BJ (cell line): Measurements from ENCODE around the gene NGEF. TPM values are rescaled to one million over a fixed set of nuclear protein-coding genes. Genes with fewer than 3 reads are reported as not detected.
"Not testable (repeated sequence)": the region's sequence is repeated elsewhere in the genome, so short reads cannot be mapped to it uniquely, and the experiment has no call there.

ENCODE experiments used
- CTCF ChIA-PET: fragments of 350-600 bp; formaldehyde crosslinking; extraction: SDS; loops from one replicate; lab custom pipeline; 2021; ENCODE audit warnings: antibody characterized with exemption, inconsistent platforms; lab: Yijun Ruan, JAX
- POLR2A ChIA-PET: fragments of 300-600 bp; sonication (Branson Sonifier 250); formaldehyde crosslinking; extraction: SDS; loops from one replicate; lab custom pipeline; 2021; ENCODE audit warnings: antibody characterized with exemption; lab: Charles Lee
- DNase-seq: peaks from one replicate; pipeline ENCODE4 v3.0.0-alpha.2; 2011; ENCODE audit warnings: low read depth
- H3K27me3 ChIP-seq: 2 replicates; pipeline ENCODE4 v1.6.0; 2011; ENCODE audit warnings: low read length; ENCODE audit not compliant: control insufficient read depth, insufficient read depth
- H3K36me3 ChIP-seq: 2 replicates; pipeline ENCODE4 v1.5.1; 2011; ENCODE audit warnings: low read length; ENCODE audit not compliant: control insufficient read depth, insufficient read depth
- H3K4me3 ChIP-seq: 2 replicates; pipeline ENCODE4 v1.5.1; 2011; ENCODE audit warnings: low read depth, mild to moderate bottlenecking, control low read depth, low read length
- CTCF ChIP-seq: IDR thresholded peaks from 2 replicates; pipeline ENCODE4 v1.5.1; 2011; ENCODE audit warnings: low read depth, mild to moderate bottlenecking, control low read depth, inconsistent platforms, low read length, moderate library complexity; ENCODE audit not compliant: insufficient read depth
- polyA plus RNA-seq: library from polyadenylated mRNA; depleted of rRNA; stranded (reverse); fragments of >200 nt; gene quantifications from 2 replicates; pipeline ENCODE4 v1.2.3, GENCODE V29; 2011

The NGEF gene
- polyA plus RNA-seq, 1 experiment: 0.23 TPM

DNA sequence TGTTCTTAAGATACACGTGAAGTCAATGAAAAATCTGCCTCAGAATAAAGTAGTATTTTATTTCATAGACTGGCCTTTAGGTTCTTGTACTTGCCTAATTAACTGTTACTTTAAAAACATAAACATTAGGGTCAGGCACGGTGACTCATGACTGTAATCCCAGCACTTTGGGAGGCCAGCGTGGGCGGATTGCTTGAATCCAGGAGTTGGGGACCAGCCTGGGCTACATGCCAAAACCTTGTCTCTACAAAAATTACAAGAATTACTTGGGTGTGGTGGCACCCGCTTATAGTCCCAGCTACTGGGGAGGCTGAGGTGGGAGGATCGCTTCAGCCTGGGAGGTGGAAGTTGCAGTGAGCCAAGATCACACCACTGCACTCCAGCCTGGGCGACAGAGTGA is 159.0 kb downstream of the NGEF start:
- Histone ChIP-seq H3K27me3 (no peaks in the 10 kb centered on the region), H3K4me3 (no peak overlapping the region), H3K36me3 (peaks cover 14% of the 10 kb centered on the region)
- DNase-seq: peak; percentile 58
- TF ChIP-seq CTCF: no peak
- CTCF ChIA-PET: interaction anchor here (0.9 to 3.5 kb wide), 13 partner anchors 8 to 397 kb away, joined by 3 to 33 read pairs (median 6); partner anchors contain the start of genes ATG16L1, INPP5D and SNORC
- POLR2A ChIA-PET: no interaction called here

- H3K27me3 ChIP-seq: no peaks in the 10 kb centered on the region
- H3K36me3 ChIP-seq: peaks cover 13% of the 10 kb centered on the region
- ChIA-PET POLR2A (no interaction called here), CTCF (interaction anchor here (0.8 to 3.5 kb wide), 14 partner anchors 9 to 399 kb away, joined by 3 to 33 read pairs (median 5); partner anchors contain the start of genes ATG16L1 and INPP5D)
- DNase-seq: no peak
- TF ChIP-seq CTCF: no peak
- no peak overlapping the region for H3K4me3 ChIP-seq
Measured at GRCh38 chr2:232852676-232853075, 160.4 kb downstream of the NGEF start.

- CTCF ChIA-PET: interaction anchor here (1.1 to 3.5 kb wide), 9 partner anchors 10 to 399 kb away, joined by 3 to 33 read pairs (median 8); partner anchors contain the start of genes ATG16L1 and INPP5D
- H3K4me3 ChIP-seq, POLR2A ChIA-PET, DNase-seq, H3K27me3 ChIP-seq: not testable (repeated sequence)
- peaks cover 13% of the 10 kb centered on the region for H3K36me3 ChIP-seq
Measured at GRCh38 chr2:232852081-232852480, 161.0 kb downstream of the NGEF start.

- Histone ChIP-seq H3K36me3 (peaks cover 13% of the 10 kb centered on the region), H3K4me3 (no peak overlapping the region), H3K27me3 (no peaks in the 10 kb centered on the region)
- CTCF ChIA-PET: interaction anchor here (0.9 to 1.1 kb wide), 2 partner anchors 11 to 237 kb away, joined by 3 to 4 read pairs; no protein-coding TSS in a partner anchor
- no peak for DNase-seq
- POLR2A ChIA-PET: no interaction called here
- TF ChIP-seq CTCF: no peak
Measured at GRCh38 chr2:232850039-232850438, 163.0 kb downstream of the NGEF start.

GRCh38 chr2:232846055-232846454 is 167.0 kb downstream of the NGEF start:
- H3K36me3 ChIP-seq: peaks cover 19% of the 10 kb centered on the region
- CTCF ChIA-PET: no interaction called here

More at GRCh38 chr2:232846055-232846454, 167.0 kb downstream of the NGEF start:
- no peaks in the 10 kb centered on the region for H3K27me3 ChIP-seq
- POLR2A ChIA-PET: no interaction called here
- no peak for DNase-seq
- TF ChIP-seq CTCF: no peak
- H3K4me3 ChIP-seq: no peak overlapping the region
